Esophagus (tissue), 2 donors: Measurements from ENCODE around the gene UBE2L3. TPM values are rescaled to one million over a fixed set of nuclear protein-coding genes. Genes with fewer than 3 reads are reported as not detected.
"Not testable (repeated sequence)": the region's sequence is repeated elsewhere in the genome, so short reads cannot be mapped to it uniquely, and the experiment has no call there.

ENCODE experiments used
- H3K27ac ChIP-seq, 2 donors: one replicate each; pipeline ENCODE4 v1.5.1; 2013; ENCODE audit warnings: low read depth in 2 of 2, mild to moderate bottlenecking in 2 of 2, inconsistent platforms in 1 of 2, low read length in 1 of 2, moderate library complexity in 1 of 2
- H3K27me3 ChIP-seq, 2 donors: one replicate each; pipeline ENCODE4 v1.6.1; 2013; ENCODE audit warnings: low read length in 2 of 2, control low read depth in 1 of 2, mild to moderate bottlenecking in 1 of 2; ENCODE audit not compliant: insufficient read depth in 2 of 2, control insufficient read depth in 1 of 2
- H3K36me3 ChIP-seq, 2 donors: one replicate each; pipeline ENCODE4 v1.6.1; 2013; ENCODE audit warnings: low read length in 1 of 2; ENCODE audit not compliant: control insufficient read depth in 2 of 2, insufficient read depth in 2 of 2
- H3K4me1 ChIP-seq, 2 donors: one replicate each; pipeline ENCODE4 v1.6.1; 2013; ENCODE audit warnings: low read length in 1 of 2; ENCODE audit not compliant: control insufficient read depth in 2 of 2, insufficient read depth in 2 of 2
- H3K4me3 ChIP-seq, 2 donors: one replicate each; pipeline ENCODE4 v1.5.1; 2013; ENCODE audit warnings: low read length in 2 of 2, mild to moderate bottlenecking in 2 of 2, low read depth in 1 of 2, moderate library complexity in 1 of 2
- H3K9me3 ChIP-seq, 2 donors: one replicate each; pipeline ENCODE4 v1.6.1; 2013; ENCODE audit warnings: mild to moderate bottlenecking in 2 of 2, low read depth in 1 of 2, low read length in 1 of 2, moderate library complexity in 1 of 2; ENCODE audit not compliant: control insufficient read depth in 2 of 2, insufficient read depth in 1 of 2
- WGBS, 2 donors: extraction: QIAGEN DNeasy Blood & Tissue Kit; methylation state at CpG; one replicate each; pipeline ENCODE4 v1.1.7; 2013; 5-methylcytosine and 5-hydroxymethylcytosine counted together
- polyA plus RNA-seq, 2 donors: library from polyadenylated mRNA; stranded (reverse); fragments of 200-250 nt; gene quantifications; one replicate each; pipeline ENCODE4 v1.2.3, GENCODE V29; 2013
- donor health status: healthy with polysubstance abuse.
- donor health status: Bipolar disorder and iron deficiency.

UBE2L3 gene
- polyA plus RNA-seq, 2 donors: 48.4 to 49.1 TPM

GRCh38 chr22:21570398-21570797 is 2.9 kb downstream of the UBE2L3 start:
- Histone ChIP-seq H3K9me3 (no peaks in the 10 kb centered on the region), H3K36me3 (no peaks in the 10 kb centered on the region), H3K4me3 (no peak overlapping the region), H3K27ac (no peak overlapping the region), H3K4me1 (peaks cover 2 to 11% of the 10 kb centered on the region in 2 donors), H3K27me3 (no peaks in the 10 kb centered on the region)
- 46 to 53% methylated on average over 4 of the region's 4 CpGs for WGBS, 2 donors

- no peaks in the 10 kb centered on the region for H3K27me3 ChIP-seq
- WGBS, 2 donors: 80 to 87% methylated on average over 4 of the region's 4 CpGs
- no peak overlapping the region for H3K27ac ChIP-seq
- H3K4me1 ChIP-seq: peaks cover 2 to 11% of the 10 kb centered on the region in 2 donors
- no peak overlapping the region for H3K4me3 ChIP-seq
- H3K36me3 ChIP-seq: no peaks in the 10 kb centered on the region
- H3K9me3 ChIP-seq: no peaks in the 10 kb centered on the region
Measured at GRCh38 chr22:21571679-21572078, 4.2 kb downstream of the UBE2L3 start.

- Histone ChIP-seq H3K9me3 (no peaks in the 10 kb centered on the region), H3K4me3 (no peak overlapping the region), H3K27me3 (no peaks in the 10 kb centered on the region), H3K36me3 (peaks cover 0 to 3% of the 10 kb centered on the region in 2 donors), H3K4me1 (peaks cover 3 to 11% of the 10 kb centered on the region in 2 donors), H3K27ac (no peak overlapping the region)
- 53 to 65% methylated on average over 6 of the region's 6 CpGs for WGBS, 2 donors
Measured at GRCh38 chr22:21573293-21573734, 5.8 kb downstream of the UBE2L3 start.

- H3K27me3 ChIP-seq: no peaks in the 10 kb centered on the region
- no peak overlapping the region for H3K27ac ChIP-seq
- WGBS, 2 donors: 67 to 79% methylated on average over 5 of the region's 5 CpGs
- no peaks in the 10 kb centered on the region for H3K9me3 ChIP-seq
- H3K4me3 ChIP-seq: no peak overlapping the region
- peaks cover 6 to 14% of the 10 kb centered on the region in 2 donors for H3K4me1 ChIP-seq
- peaks cover 0 to 6% of the 10 kb centered on the region in 2 donors for H3K36me3 ChIP-seq
Measured at GRCh38 chr22:21573750-21574494, 6.4 kb downstream of the UBE2L3 start.

- H3K27ac ChIP-seq: no peak overlapping the region
- WGBS, 2 donors: 48 to 57% methylated on average over 6 of the region's 6 CpGs
- H3K9me3 ChIP-seq: no peaks in the 10 kb centered on the region
- peaks cover 12% of the 10 kb centered on the region in 2 donors for H3K4me1 ChIP-seq
- no peaks in the 10 kb centered on the region for H3K27me3 ChIP-seq
- H3K4me3 ChIP-seq: no peak overlapping the region
- H3K36me3 ChIP-seq: peaks cover 0 to 6% of the 10 kb centered on the region in 2 donors
Measured at GRCh38 chr22:21579474-21579851, 11.9 kb downstream of the UBE2L3 start.

- H3K9me3 ChIP-seq, H3K27ac ChIP-seq, H3K27me3 ChIP-seq, H3K4me3 ChIP-seq, H3K36me3 ChIP-seq: not testable (repeated sequence)
- peaks cover 12% of the 10 kb centered on the region in 2 donors for H3K4me1 ChIP-seq
- WGBS, 2 donors: 93 to 94% methylated on average over 9 of the region's 9 CpGs
Measured at GRCh38 chr22:21580623-21581007, 13.1 kb downstream of the UBE2L3 start.

GRCh38 chr22:21581009-21581713 is 13.6 kb downstream of the UBE2L3 start:
- not testable (repeated sequence) for H3K4me3 ChIP-seq, H3K36me3 ChIP-seq, H3K27ac ChIP-seq, H3K9me3 ChIP-seq, H3K27me3 ChIP-seq
- H3K4me1 ChIP-seq: peaks cover 12% of the 10 kb centered on the region in 2 donors
- WGBS, 2 donors: 94 to 95% methylated on average over 10 of the region's 10 CpGs

- Histone ChIP-seq H3K4me3 (no peak overlapping the region), H3K27ac (peak overlapping the region; percentile 14 to 61), H3K27me3 (no peaks in the 10 kb centered on the region), H3K36me3 (peaks cover 0 to 4% of the 10 kb centered on the region in 2 donors), H3K9me3 (no peaks in the 10 kb centered on the region), H3K4me1 (peaks cover 12% of the 10 kb centered on the region in 2 donors)
- WGBS, 2 donors: 54 to 57% methylated on average over 10 of the region's 10 CpGs
Measured at GRCh38 chr22:21582801-21583740, 15.6 kb downstream of the UBE2L3 start.

GRCh38 chr22:21585389-21585788 is 17.9 kb downstream of the UBE2L3 start:
- Histone ChIP-seq H3K9me3 (no peaks in the 10 kb centered on the region), H3K27ac (no peak overlapping the region), H3K36me3 (peaks cover 0 to 2% of the 10 kb centered on the region in 2 donors), H3K27me3 (no peaks in the 10 kb centered on the region), H3K4me1 (peaks cover 8 to 9% of the 10 kb centered on the region in 2 donors), H3K4me3 (no peak overlapping the region)
- 82 to 84% methylated on average over 2 of the region's 2 CpGs for WGBS, 2 donors
